ENCODE measurements around the gene CCDC171. TPM values are rescaled to one million over a fixed set of nuclear protein-coding genes. Genes with fewer than 3 reads are reported as not detected.

The CCDC171 gene
- total RNA-seq, 4 donors from 2014 or later: 3.2 to 12.4 (median 7.3) TPM

DNA sequence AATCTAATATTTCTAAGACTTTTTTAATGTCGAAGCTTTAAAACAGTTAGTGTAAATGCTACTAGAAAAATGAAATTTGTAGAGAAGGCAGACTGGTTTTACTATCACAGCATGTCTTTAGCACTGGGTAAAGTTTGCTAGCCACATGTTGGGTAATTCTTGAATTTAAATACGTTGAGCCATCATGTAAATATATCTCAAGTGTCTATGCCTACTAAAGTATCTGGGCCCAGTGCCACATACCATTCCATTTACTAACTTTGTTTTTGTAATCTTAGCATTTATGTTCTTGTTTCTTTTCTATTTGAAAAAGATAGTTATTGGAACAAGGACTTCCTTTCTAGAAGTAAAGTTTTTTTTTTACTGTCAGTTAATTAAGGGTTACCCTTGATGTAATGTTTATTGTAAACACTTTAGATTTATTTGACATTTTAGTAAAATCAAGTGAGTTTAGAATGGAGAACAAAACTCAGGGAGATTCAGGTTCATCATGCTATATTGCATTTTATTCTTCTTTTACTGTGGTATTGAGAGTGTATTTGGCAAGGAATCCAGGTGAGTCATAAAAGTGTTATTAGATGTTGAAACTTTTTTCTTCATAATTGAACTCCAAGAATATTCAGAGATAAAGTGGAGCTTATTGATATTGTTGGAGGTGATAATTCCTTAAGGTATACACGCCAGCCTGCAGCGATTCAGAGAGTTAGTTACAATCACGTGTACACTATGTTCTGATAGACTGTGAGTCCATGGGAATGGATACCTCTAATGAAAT is 182.4 kb downstream of the CCDC171 start:
- no peaks in the 10 kb centered on the region for H3K27me3 ChIP-seq
- H3K9me3 ChIP-seq: no peaks in the 10 kb centered on the region
- H3K4me3 ChIP-seq: no peak overlapping the region
- H3K4me1 ChIP-seq: peaks cover 9% of the 10 kb centered on the region
- H3K27ac ChIP-seq: no peak overlapping the region
- no peak for DNase-seq (ENCODE audit: low spot score in 2 of 2)
- H3K36me3 ChIP-seq: no peaks in the 10 kb centered on the region
- no peak for TF ChIP-seq EP300 (IDR thresholded peaks at IDR 0.05)
- TF ChIP-seq POLR2A (IDR thresholded peaks at IDR 0.05): no peak
- no peak for TF ChIP-seq POLR2AphosphoS5 (IDR thresholded peaks at IDR 0.05)
- TF ChIP-seq, protein P1, sequence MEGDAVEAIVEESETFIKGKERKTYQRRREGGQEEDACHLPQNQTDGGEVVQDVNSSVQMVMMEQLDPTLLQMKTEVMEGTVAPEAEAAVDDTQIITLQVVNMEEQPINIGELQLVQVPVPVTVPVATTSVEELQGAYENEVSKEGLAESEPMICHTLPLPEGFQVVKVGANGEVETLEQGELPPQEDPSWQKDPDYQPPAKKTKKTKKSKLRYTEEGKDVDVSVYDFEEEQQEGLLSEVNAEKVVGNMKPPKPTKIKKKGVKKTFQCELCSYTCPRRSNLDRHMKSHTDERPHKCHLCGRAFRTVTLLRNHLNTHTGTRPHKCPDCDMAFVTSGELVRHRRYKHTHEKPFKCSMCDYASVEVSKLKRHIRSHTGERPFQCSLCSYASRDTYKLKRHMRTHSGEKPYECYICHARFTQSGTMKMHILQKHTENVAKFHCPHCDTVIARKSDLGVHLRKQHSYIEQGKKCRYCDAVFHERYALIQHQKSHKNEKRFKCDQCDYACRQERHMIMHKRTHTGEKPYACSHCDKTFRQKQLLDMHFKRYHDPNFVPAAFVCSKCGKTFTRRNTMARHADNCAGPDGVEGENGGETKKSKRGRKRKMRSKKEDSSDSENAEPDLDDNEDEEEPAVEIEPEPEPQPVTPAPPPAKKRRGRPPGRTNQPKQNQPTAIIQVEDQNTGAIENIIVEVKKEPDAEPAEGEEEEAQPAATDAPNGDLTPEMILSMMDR (IDR thresholded peaks at IDR 0.05): no peak
- 45% methylated on average over 5 of the region's 5 CpGs for WGBS

DNA sequence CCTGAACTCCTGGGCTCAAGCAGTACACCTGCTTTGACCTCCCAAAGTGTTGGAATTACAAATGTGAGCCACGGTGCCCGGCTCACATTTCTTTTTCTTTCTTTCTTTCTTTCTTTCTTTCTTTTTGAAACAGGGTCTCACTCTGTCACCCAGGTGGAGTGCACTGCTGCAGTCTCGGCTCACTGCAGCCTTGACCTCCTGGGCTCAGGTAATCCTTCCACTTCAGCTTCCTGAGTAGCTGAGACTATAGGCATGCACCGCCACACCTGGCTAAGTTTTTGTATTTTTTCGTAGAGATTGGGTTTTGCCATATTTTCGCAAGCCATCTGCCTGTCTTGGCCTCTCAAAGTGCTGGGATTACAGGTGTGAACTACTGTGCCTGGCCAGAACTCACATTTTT is 183.7 kb downstream of the CCDC171 start:
- WGBS: 94% methylated on average over 6 of the region's 6 CpGs
- TF ChIP-seq POLR2AphosphoS5 (IDR thresholded peaks at IDR 0.05) (no peak), POLR2A (IDR thresholded peaks at IDR 0.05) (no peak), EP300 (IDR thresholded peaks at IDR 0.05) (no peak)
- TF ChIP-seq, protein P1 (IDR thresholded peaks at IDR 0.05): no peak
- no peaks in the 10 kb centered on the region for H3K36me3 ChIP-seq

DNA sequence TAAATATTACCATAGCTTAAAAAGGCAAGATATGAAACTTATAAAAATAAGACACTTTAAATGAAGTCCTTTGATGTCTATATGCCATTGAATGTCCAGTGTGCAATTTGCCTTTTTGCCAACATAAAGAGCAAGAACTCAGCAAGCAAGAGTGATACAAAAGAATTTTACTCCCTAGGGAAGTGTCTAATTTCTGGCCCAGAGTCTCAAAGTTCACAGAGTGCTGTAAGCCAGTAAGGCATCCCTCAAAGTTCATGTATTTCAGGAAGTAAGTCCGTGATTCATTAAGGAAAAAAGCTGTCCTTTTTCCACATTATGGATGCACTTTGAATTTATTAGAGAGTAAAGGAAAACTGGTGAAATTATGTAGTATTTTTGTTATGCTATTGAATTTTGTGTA is 185.2 kb downstream of the CCDC171 start:
- DNase-seq (ENCODE audit: low spot score in 2 of 2): no peak
- no peaks in the 10 kb centered on the region for H3K36me3 ChIP-seq

More for the DNA sequence above, 183.7 kb downstream of the CCDC171 start:
- H3K27ac ChIP-seq: no peak overlapping the region
- H3K27me3 ChIP-seq: no peaks in the 10 kb centered on the region
- H3K9me3 ChIP-seq: no peaks in the 10 kb centered on the region
- peaks cover 9% of the 10 kb centered on the region for H3K4me1 ChIP-seq
- H3K4me3 ChIP-seq: no peak overlapping the region
- no peak for DNase-seq (ENCODE audit: low spot score in 2 of 2)

GRCh38 chr9:15741015-15741414 is 188.2 kb downstream of the CCDC171 start:
- H3K27ac ChIP-seq: no peak overlapping the region
- TF ChIP-seq POLR2A (IDR thresholded peaks at IDR 0.05) (no peak), EP300 (IDR thresholded peaks at IDR 0.05) (no peak), POLR2AphosphoS5 (IDR thresholded peaks at IDR 0.05) (no peak)
- TF ChIP-seq, protein P1 (IDR thresholded peaks at IDR 0.05): no peak
- peaks cover 1% of the 10 kb centered on the region for H3K4me1 ChIP-seq
- 39% methylated on average over 2 of the region's 2 CpGs for WGBS
- DNase-seq (ENCODE audit: low spot score in 2 of 2): no peak
- no peaks in the 10 kb centered on the region for H3K27me3 ChIP-seq
- no peaks in the 10 kb centered on the region for H3K9me3 ChIP-seq
- no peak overlapping the region for H3K4me3 ChIP-seq
- H3K36me3 ChIP-seq: no peaks in the 10 kb centered on the region

More for the DNA sequence above, 185.2 kb downstream of the CCDC171 start:
- TF ChIP-seq, protein P1 (IDR thresholded peaks at IDR 0.05): no peak
- TF ChIP-seq POLR2AphosphoS5 (IDR thresholded peaks at IDR 0.05) (no peak), EP300 (IDR thresholded peaks at IDR 0.05) (no peak), POLR2A (IDR thresholded peaks at IDR 0.05) (no peak)
- 73% methylated on average over 1 of the region's 1 CpG for WGBS
- Histone ChIP-seq H3K27me3 (no peaks in the 10 kb centered on the region), H3K4me3 (no peak overlapping the region), H3K27ac (no peak overlapping the region), H3K4me1 (peaks cover 9% of the 10 kb centered on the region), H3K9me3 (no peaks in the 10 kb centered on the region)

DNA sequence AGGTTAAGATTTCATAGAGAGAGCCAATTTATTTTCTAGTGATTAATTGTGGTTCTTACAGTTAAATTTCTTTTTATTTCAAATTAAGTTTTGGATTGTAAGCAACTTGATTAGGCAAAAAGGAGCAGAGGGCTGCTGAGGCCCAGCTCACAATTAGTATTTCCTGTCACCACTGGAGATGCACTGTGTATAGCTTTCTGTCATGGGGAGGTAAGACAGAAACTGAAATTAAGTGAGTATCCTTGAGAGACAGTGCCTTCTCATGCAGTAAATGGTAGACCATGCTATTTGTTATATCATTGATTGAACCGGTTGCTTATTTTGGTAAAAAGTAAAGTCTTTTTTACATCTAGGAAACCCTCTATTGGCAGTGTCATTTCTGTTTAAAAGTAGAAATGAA is 190.7 kb downstream of the CCDC171 start:
- TF ChIP-seq POLR2A (IDR thresholded peaks at IDR 0.05) (no peak), EP300 (IDR thresholded peaks at IDR 0.05) (no peak), POLR2AphosphoS5 (IDR thresholded peaks at IDR 0.05) (no peak)
- TF ChIP-seq, protein P1 (IDR thresholded peaks at IDR 0.05): no peak
- DNase-seq (ENCODE audit: low spot score in 2 of 2): no peak
- Histone ChIP-seq H3K4me1 (no peaks in the 10 kb centered on the region), H3K9me3 (no peaks in the 10 kb centered on the region), H3K36me3 (no peaks in the 10 kb centered on the region), H3K4me3 (no peak overlapping the region), H3K27me3 (no peaks in the 10 kb centered on the region), H3K27ac (no peak overlapping the region)
- WGBS: 94% methylated on average over 1 of the region's 1 CpG

All from suprapubic skin (tissue), 4 donors.